K562 (cell line): ENCODE measurements around the gene NAGLU. TPM values are rescaled to one million over a fixed set of nuclear protein-coding genes. Genes with fewer than 3 reads are reported as not detected.

Source experiments
- ATAC-seq: fragments of 200-7000 bp; cut with Tn5 transposase; 3 replicates; pipeline ENCODE4 v1.9.1; 2020; ENCODE audit warnings: moderate library complexity
- BruUV-seq: library from RNA; stranded (reverse); fragments of 400-500 nt; replicated peaks from 2 replicates; lab custom pipeline; 2021; lab: Mats Ljungman, UMichigan
- CTCF ChIA-PET: fragments of 300-600 bp; formaldehyde crosslinking; extraction: SDS; loops from one replicate; lab custom pipeline; 2021; ENCODE audit warnings: low intra/inter-chr PET ratio; lab: Yijun Ruan, JAX
- POLR2A ChIA-PET: fragments of 300-600, 350-650 bp; sonication (Branson Sonifier 250); formaldehyde crosslinking; extraction: SDS; loops from one replicate; lab custom pipeline; 2021; ENCODE audit warnings: antibody characterized with exemption, inconsistent platforms; lab: Yijun Ruan, JAX
- DNase-seq, 4 experiments: peaks; one replicate each; pipeline versions ENCODE4 v3.0.0 to v3.0.0-alpha.2; 2011 to 2018; ENCODE audit warnings: low spot score in 3 of 4, mixed read lengths in 3 of 4; ENCODE audit errors: extremely low read depth in 1 of 4
- FAIRE-seq: peaks from 2 replicates; lab custom pipeline; 2011; peaks lifted over from hg19 to GRCh38; lab: Jason Lieb, UNC
- H2AFZ ChIP-seq: 2 replicates; pipeline ENCODE4 v1.6.0; 2011; ENCODE audit warnings: low read depth, low read length, control low read depth, inconsistent platforms
- H3K27ac ChIP-seq: fragments of 200-600 bp; 3 replicates; pipeline ENCODE4 v1.8.0; 2011; ENCODE audit warnings: low read depth, mild to moderate bottlenecking, control low read depth, inconsistent platforms, low read length, moderate library complexity, mixed read lengths; ENCODE audit errors: extremely low read depth
- H3K27me3 ChIP-seq, 2 experiments: fragments of 300-600 bp in 1 of 2; 2 replicates in 1 of 2; 3 replicates in 1 of 2; pipeline versions ENCODE4 v1.6.0 to v1.8.0; 2011; ENCODE audit warnings: inconsistent platforms in 2 of 2, low read length in 2 of 2, mild to moderate bottlenecking in 1 of 2, mixed read lengths in 1 of 2, moderate library complexity in 1 of 2; ENCODE audit not compliant: control insufficient read depth in 2 of 2, insufficient read depth in 2 of 2
- H3K36me3 ChIP-seq: fragments of 300-600 bp; 3 replicates; pipeline ENCODE4 v1.8.0; 2011; ENCODE audit warnings: mild to moderate bottlenecking, low read length, inconsistent platforms; ENCODE audit not compliant: control insufficient read depth, insufficient read depth
- H3K4me1 ChIP-seq, 2 experiments: fragments of 200-600 bp in 1 of 2; replicated peaks in 1 of 2; 2 replicates in 1 of 2; 3 replicates in 1 of 2; pipeline versions ENCODE4 v1.5.1 to v1.8.0; 2011; ENCODE audit warnings: inconsistent platforms in 2 of 2, low read length in 2 of 2, mild to moderate bottlenecking in 1 of 2, mixed read lengths in 1 of 2, moderate library complexity in 1 of 2; ENCODE audit not compliant: control insufficient read depth in 2 of 2, insufficient read depth in 2 of 2
- H3K4me2 ChIP-seq: 2 replicates; pipeline ENCODE4 v1.6.1; 2011; ENCODE audit warnings: low read length, control low read depth, inconsistent platforms, mixed read lengths; ENCODE audit not compliant: insufficient read depth
- H3K4me3 ChIP-seq: fragments of 200-600 bp; sonication (generic), shearing (Covaris generic); 2 replicates; pipeline ENCODE4 v1.5.1; 2016; ENCODE audit warnings: control low read depth, inconsistent platforms
- H3K79me2 ChIP-seq: fragments of 200-600 bp; 3 replicates; pipeline ENCODE4 v1.8.0; 2011; ENCODE audit warnings: low read length, inconsistent platforms; ENCODE audit not compliant: control insufficient read depth, insufficient read depth
- H3K9ac ChIP-seq, 2 experiments: 2 replicates each; pipeline versions ENCODE4 v1.6.0 to v1.6.1; 2011; ENCODE audit warnings: low read depth in 2 of 2, low read length in 2 of 2, control low read depth in 1 of 2, inconsistent platforms in 1 of 2, mild to moderate bottlenecking in 1 of 2, mixed read lengths in 1 of 2; ENCODE audit not compliant: insufficient read depth in 1 of 2
- H3K9me1 ChIP-seq: one replicate; pipeline ENCODE4 v1.6.0; 2011; ENCODE audit warnings: inconsistent platforms, mild to moderate bottlenecking, low read length, moderate library complexity; ENCODE audit not compliant: control insufficient read depth, insufficient read depth
- H3K9me3 ChIP-seq: replicated peaks from 2 replicates; pipeline ENCODE4 v1.5.1; 2011; ENCODE audit warnings: low read depth, low read length, inconsistent platforms; ENCODE audit not compliant: control insufficient read depth, insufficient read depth
- H4K20me1 ChIP-seq: replicated peaks from 2 replicates; pipeline ENCODE4 v1.6.1; 2011; ENCODE audit warnings: low read length, inconsistent platforms, mixed read lengths; ENCODE audit not compliant: control insufficient read depth, insufficient read depth
- CCNT2 ChIP-seq: IDR thresholded peaks from 2 replicates; pipeline ENCODE4 v1.6.1; 2011; ENCODE audit warnings: borderline replicate concordance, low read depth, mild to moderate bottlenecking, moderate library complexity, mixed read lengths, low read length; ENCODE audit not compliant: insufficient read length; ENCODE audit errors: extremely low read depth
- CTCFL ChIP-seq: IDR thresholded peaks from 2 replicates; pipeline ENCODE4 v1.6.1; 2011; ENCODE audit warnings: borderline replicate concordance, low read depth, mild to moderate bottlenecking, moderate library complexity, low read length; ENCODE audit not compliant: insufficient read depth, poor library complexity, severe bottlenecking
- DPF2 ChIP-seq: fragments of 450-650 bp; IDR thresholded peaks from 2 replicates; pipeline ENCODE4 v1.6.1; 2016
- HSF4 ChIP-seq: fragments of 250-450 bp; sonication (Bioruptor Pico); IDR thresholded peaks from 2 replicates; pipeline ENCODE4 v2.1.2; 2022; ENCODE audit warnings: mild to moderate bottlenecking, moderate library complexity, borderline replicate concordance
- NEUROD1 ChIP-seq: fragments of 150-350 bp; IDR thresholded peaks from 2 replicates; pipeline ENCODE4 v1.6.1; 2014; ENCODE audit warnings: borderline replicate concordance, low read length, low read depth; ENCODE audit not compliant: partially characterized antibody
- POLR2G ChIP-seq: fragments of 200-400 bp; formaldehyde crosslinking; IDR thresholded peaks from 2 replicates; pipeline ENCODE4 v1.6.1; 2017; ENCODE audit warnings: low read depth, mild to moderate bottlenecking, antibody characterized with exemption, low read length, moderate library complexity
- POLR3G ChIP-seq: IDR thresholded peaks from 2 replicates; pipeline ENCODE4 v1.6.1; 2011; ENCODE audit not compliant: insufficient read length, insufficient replicate concordance; ENCODE audit errors: extremely low read depth
- PTRF ChIP-seq: fragments of 450-650 bp; IDR thresholded peaks from 2 replicates; pipeline ENCODE4 v1.6.1; 2016; ENCODE audit warnings: mild to moderate bottlenecking, missing genetic modification characterization, missing compliant biosample characterization
- RBM15 ChIP-seq: fragments of 200-400 bp; formaldehyde crosslinking; IDR thresholded peaks from 2 replicates; pipeline ENCODE4 v1.6.1; 2018; ENCODE audit warnings: mild to moderate bottlenecking, low read length, moderate library complexity; ENCODE audit not compliant: insufficient read depth
- SIN3A ChIP-seq, 2 experiments: fragments of 150-350 bp in 1 of 2; IDR thresholded peaks; 2 replicates each; pipeline ENCODE4 v1.6.1; 2011 to 2016; ENCODE audit warnings: borderline replicate concordance in 2 of 2, low read depth in 2 of 2, low read length in 2 of 2, mild to moderate bottlenecking in 2 of 2, moderate library complexity in 2 of 2; ENCODE audit not compliant: control insufficient read depth in 1 of 2
- TAF9B ChIP-seq: fragments of 450-650 bp; IDR thresholded peaks from 2 replicates; pipeline ENCODE4 v1.6.1; 2018; ENCODE audit warnings: mild to moderate bottlenecking; ENCODE audit not compliant: partially characterized antibody
- ZNF347 ChIP-seq: fragments of 450-650 bp; formaldehyde crosslinking; IDR thresholded peaks from 2 replicates; pipeline ENCODE4 v1.4.0; 2020; ENCODE audit warnings: low read depth, mild to moderate bottlenecking, moderate library complexity
- WGBS: fragments of 100-300 bp; shearing (Covaris generic); methylation state at CpG from one replicate; pipeline ENCODE4 v1.1.6; 2016; ENCODE audit warnings: low coverage, mixed read lengths; ENCODE audit not compliant: insufficient coverage; ENCODE audit errors: missing lambda C conversion rate; 5-methylcytosine and 5-hydroxymethylcytosine counted together
- in situ Hi-C: fragments of 300-500 bp; cut with MboI; formaldehyde crosslinking; loops from 4 replicates; pipeline ENCODE4 v1.15.0; 2018; ENCODE audit warnings: inconsistent platforms, mixed read lengths
- intact Hi-C: fragments of 100-400 bp; cut with micrococcal nuclease; formaldehyde crosslinking; loops from 2 replicates; pipeline ENCODE4 v1.14.2; 2022
- polyA plus RNA-seq, 8 experiments: library from polyadenylated mRNA; depleted of rRNA in 4 of 8; stranded (reverse) in 5 of 8; unstranded in 3 of 8; fragments of >200 nt; fragmentation: Nextera tagmentation in 2 of 8; fragmentation: Illumina TruSeq in 1 of 8; extraction: Ambion mirVana in 2 of 8; extraction: Trizol in 1 of 8; gene quantifications; 2 replicates each; pipeline versions ENCODE4 v1.2.1 to v1.2.3, GENCODE V29; 2011 to 2014; ENCODE audit warnings: inconsistent platforms in 1 of 8, missing spikeins in 1 of 8
- total RNA-seq, 7 experiments: library from RNA; depleted of rRNA in 6 of 7; stranded (reverse); fragments of >200 nt in 6 of 7; fragmentation: Illumina TruSeq in 2 of 7; extraction: Trizol in 2 of 7; gene quantifications; 2 replicates each; pipeline versions ENCODE4 v1.2.1 to v1.2.3, GENCODE V29; 2011 to 2021; ENCODE audit warnings: low replicate concordance in 1 of 7
- TF ChIP-seq, protein P1 (sequence below): fragments of 450-650 bp; IDR thresholded peaks from 2 replicates; pipeline ENCODE4 v1.6.1; 2016; ENCODE audit warnings: missing biosample characterization, missing genetic modification characterization
- TF ChIP-seq, protein P2 (sequence below), 2 experiments: fragments of 450-650 bp; IDR thresholded peaks; 2 replicates each; pipeline ENCODE4 v1.6.1; 2018; ENCODE audit warnings: mild to moderate bottlenecking in 2 of 2, low read depth in 1 of 2; ENCODE audit not compliant: partially characterized antibody in 2 of 2

NAGLU gene
- total and polyA plus RNA-seq, 9 of the 15 experiments (the other 6 are each of a cell fraction or from before 2014, with no cell fraction given), result 0.04 to 21.5 (median 8.5) TPM

DNA sequence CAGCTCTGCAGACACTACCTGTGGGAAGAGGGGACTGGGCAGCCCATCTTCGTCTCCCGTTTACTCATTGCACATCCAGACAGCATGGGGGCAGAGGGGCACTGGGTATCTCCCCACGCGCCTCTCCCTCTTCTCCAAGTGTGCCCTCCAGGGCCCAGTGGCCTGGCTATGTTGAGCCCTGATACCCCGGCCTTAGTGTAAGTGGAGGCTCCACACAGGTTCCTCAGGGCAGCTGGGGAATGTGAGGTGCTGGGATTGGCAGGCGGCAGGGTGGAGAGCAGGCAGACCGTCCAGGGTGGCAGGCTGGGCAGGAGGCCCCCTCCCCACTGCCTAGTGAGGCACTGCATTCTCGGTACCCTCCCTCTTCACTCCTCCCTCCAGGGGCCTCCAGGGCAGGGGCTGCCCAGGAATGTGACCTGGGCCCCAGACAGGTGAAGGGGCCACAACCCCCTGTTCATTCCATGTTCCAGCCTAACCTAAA, 13.2 kb upstream of the NAGLU start:
- CTCF ChIA-PET, result no interaction called here
- H2AFZ ChIP-seq, result no peak overlapping the region
- no peak overlapping the region for H3K4me3 ChIP-seq
- peaks cover 50% of the 10 kb centered on the region for H3K36me3 ChIP-seq
- H3K4me2 ChIP-seq, result no peak overlapping the region
- H3K9ac ChIP-seq, result peak overlapping the region in 1 of 2 experiments; percentile 84; a peak in 2 of 4 replicates
- H3K79me2 ChIP-seq, result peaks cover 5% of the 10 kb centered on the region; the same call in 1 of the 3 replicates
- no peak for ATAC-seq
- no peaks in the 10 kb centered on the region for H4K20me1 ChIP-seq
- no peak overlapping the region; the same call in 2 of the 3 replicates for H3K27ac ChIP-seq
- H3K27me3 ChIP-seq, result no peaks in the 10 kb centered on the region
- WGBS, result 96% methylated on average over 6 of the region's 8 CpGs
- H3K9me3 ChIP-seq, result no peaks in the 10 kb centered on the region
- H3K9me1 ChIP-seq, result peaks cover 4% of the 10 kb centered on the region
- intact Hi-C loops, result no loop called here
- H3K4me1 ChIP-seq, result peaks cover 40 to 65% of the 10 kb centered on the region in 2 experiments
- no peak for FAIRE-seq
- POLR2A ChIA-PET, result no interaction called here
- no TSS peak for BruUV-seq
- in situ Hi-C loops, result no loop called here
- DNase-seq, result no peak
- TF ChIP-seq DPF2, result no peak
- TF ChIP-seq POLR3G, result no peak
- TF ChIP-seq SIN3A (IDR thresholded peaks at IDR 0.05; ENCODE audit: borderline replicate concordance in 2 of 2, control insufficient read depth in 1 of 2, low read depth in 2 of 2, low read length in 2 of 2), result no peak
- TF ChIP-seq, protein P1, sequence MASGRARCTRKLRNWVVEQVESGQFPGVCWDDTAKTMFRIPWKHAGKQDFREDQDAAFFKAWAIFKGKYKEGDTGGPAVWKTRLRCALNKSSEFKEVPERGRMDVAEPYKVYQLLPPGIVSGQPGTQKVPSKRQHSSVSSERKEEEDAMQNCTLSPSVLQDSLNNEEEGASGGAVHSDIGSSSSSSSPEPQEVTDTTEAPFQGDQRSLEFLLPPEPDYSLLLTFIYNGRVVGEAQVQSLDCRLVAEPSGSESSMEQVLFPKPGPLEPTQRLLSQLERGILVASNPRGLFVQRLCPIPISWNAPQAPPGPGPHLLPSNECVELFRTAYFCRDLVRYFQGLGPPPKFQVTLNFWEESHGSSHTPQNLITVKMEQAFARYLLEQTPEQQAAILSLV (tag), result no peak
- no peak for TF ChIP-seq ZNF347 (CRISPR knock-in tag)
- peak; percentile 45; the same call in 1 of the 2 replicates for TF ChIP-seq POLR2G
- TF ChIP-seq HSF4 (CRISPR knock-in tag), result no peak
- no peak for TF ChIP-seq NEUROD1
- TF ChIP-seq RBM15, result no peak
- TF ChIP-seq CCNT2, result no peak
- TF ChIP-seq CTCFL, result no peak
- no peak for TF ChIP-seq TAF9B
- TF ChIP-seq, protein P2, sequence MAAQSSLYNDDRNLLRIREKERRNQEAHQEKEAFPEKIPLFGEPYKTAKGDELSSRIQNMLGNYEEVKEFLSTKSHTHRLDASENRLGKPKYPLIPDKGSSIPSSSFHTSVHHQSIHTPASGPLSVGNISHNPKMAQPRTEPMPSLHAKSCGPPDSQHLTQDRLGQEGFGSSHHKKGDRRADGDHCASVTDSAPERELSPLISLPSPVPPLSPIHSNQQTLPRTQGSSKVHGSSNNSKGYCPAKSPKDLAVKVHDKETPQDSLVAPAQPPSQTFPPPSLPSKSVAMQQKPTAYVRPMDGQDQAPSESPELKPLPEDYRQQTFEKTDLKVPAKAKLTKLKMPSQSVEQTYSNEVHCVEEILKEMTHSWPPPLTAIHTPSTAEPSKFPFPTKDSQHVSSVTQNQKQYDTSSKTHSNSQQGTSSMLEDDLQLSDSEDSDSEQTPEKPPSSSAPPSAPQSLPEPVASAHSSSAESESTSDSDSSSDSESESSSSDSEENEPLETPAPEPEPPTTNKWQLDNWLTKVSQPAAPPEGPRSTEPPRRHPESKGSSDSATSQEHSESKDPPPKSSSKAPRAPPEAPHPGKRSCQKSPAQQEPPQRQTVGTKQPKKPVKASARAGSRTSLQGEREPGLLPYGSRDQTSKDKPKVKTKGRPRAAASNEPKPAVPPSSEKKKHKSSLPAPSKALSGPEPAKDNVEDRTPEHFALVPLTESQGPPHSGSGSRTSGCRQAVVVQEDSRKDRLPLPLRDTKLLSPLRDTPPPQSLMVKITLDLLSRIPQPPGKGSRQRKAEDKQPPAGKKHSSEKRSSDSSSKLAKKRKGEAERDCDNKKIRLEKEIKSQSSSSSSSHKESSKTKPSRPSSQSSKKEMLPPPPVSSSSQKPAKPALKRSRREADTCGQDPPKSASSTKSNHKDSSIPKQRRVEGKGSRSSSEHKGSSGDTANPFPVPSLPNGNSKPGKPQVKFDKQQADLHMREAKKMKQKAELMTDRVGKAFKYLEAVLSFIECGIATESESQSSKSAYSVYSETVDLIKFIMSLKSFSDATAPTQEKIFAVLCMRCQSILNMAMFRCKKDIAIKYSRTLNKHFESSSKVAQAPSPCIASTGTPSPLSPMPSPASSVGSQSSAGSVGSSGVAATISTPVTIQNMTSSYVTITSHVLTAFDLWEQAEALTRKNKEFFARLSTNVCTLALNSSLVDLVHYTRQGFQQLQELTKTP (IDR thresholded peaks at IDR 0.05; ENCODE audit: low read depth in 1 of 2, partially characterized antibody in 2 of 2), result no peak
- no peak for TF ChIP-seq PTRF (tag)
